GM15510 (cell line): ENCODE data around the gene ARNT2.

Experiments
- POLR2A ChIP-seq: IDR thresholded peaks from 3 replicates; pipeline ENCODE4 v1.6.1; 2011; ENCODE audit warnings: borderline replicate concordance; ENCODE audit not compliant: insufficient read length; ENCODE audit errors: extremely low read depth

Gene ARNT2

GRCh38 chr15:80556694-80557367 is 152.6 kb downstream of the ARNT2 start:
- no peak for TF ChIP-seq POLR2A

- no peak for TF ChIP-seq POLR2A
These were observed 153.5 kb downstream of the ARNT2 start for GRCh38 chr15:80557441-80558234.

- TF ChIP-seq POLR2A: no peak
These were observed 154.6 kb downstream of the ARNT2 start for GRCh38 chr15:80558631-80559319.

GRCh38 chr15:80559320-80559693 is 155.1 kb downstream of the ARNT2 start:
- no peak for TF ChIP-seq POLR2A

GRCh38 chr15:80559761-80560160 is 155.6 kb downstream of the ARNT2 start:
- no peak for TF ChIP-seq POLR2A

GRCh38 chr15:80560601-80561400 is 156.6 kb downstream of the ARNT2 start:
- no peak for TF ChIP-seq POLR2A

GRCh38 chr15:80561500-80561899 is 157.3 kb downstream of the ARNT2 start:
- TF ChIP-seq POLR2A: no peak

GRCh38 chr15:80562033-80562432 is 157.9 kb downstream of the ARNT2 start:
- TF ChIP-seq POLR2A: no peak

- TF ChIP-seq POLR2A: no peak
These were observed 158.7 kb downstream of the ARNT2 start for GRCh38 chr15:80562846-80563245.

- TF ChIP-seq POLR2A: no peak
These were observed 159.3 kb downstream of the ARNT2 start for GRCh38 chr15:80563372-80563997.

GRCh38 chr15:80564056-80564455 is 159.9 kb downstream of the ARNT2 start:
- no peak for TF ChIP-seq POLR2A

GRCh38 chr15:80565398-80565797 is 161.2 kb downstream of the ARNT2 start:
- no peak for TF ChIP-seq POLR2A

GRCh38 chr15:80565988-80566387 is 161.8 kb downstream of the ARNT2 start:
- TF ChIP-seq POLR2A: no peak

- no peak for TF ChIP-seq POLR2A
These were observed 163.6 kb downstream of the ARNT2 start for GRCh38 chr15:80567721-80568157.

GRCh38 chr15:80568298-80568697 is 164.1 kb downstream of the ARNT2 start:
- no peak for TF ChIP-seq POLR2A
